HG03342 (cell line): Measurements from ENCODE around the gene APOD.

ENCODE experiments used
- ATAC-seq: cut with Tn5 transposase; IDR thresholded peaks from one replicate; pipeline ENCODE4 v1.9.1; 2021; ENCODE audit warnings: mild to moderate bottlenecking, moderate library complexity; ENCODE audit not compliant: unreplicated experiment

The APOD gene

GRCh38 chr3:195532834-195533233, 50.9 kb downstream of the APOD start:
- ATAC-seq: no peak

- no peak for ATAC-seq
Measured at GRCh38 chr3:195532345-195532744, 51.4 kb downstream of the APOD start.

DNA sequence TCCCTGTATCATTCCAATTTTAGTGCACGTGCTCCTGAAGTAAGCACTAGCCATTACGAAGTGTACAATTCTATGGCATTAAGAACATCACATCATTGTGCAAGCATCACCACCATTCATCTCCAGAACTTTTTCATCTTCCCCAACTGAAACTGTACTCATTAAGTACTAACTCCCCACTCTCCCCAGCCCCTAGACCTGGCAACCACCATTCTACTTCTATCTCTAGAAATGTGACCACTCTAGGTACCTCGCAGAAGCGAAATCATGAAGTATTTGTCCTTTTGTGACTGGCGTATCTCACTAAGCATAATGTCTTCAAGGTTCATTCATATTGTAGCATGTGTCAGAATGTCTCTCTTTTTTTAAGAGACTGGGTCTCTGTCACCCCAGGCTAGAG, 52.1 kb downstream of the APOD start:
- ATAC-seq: no peak

DNA sequence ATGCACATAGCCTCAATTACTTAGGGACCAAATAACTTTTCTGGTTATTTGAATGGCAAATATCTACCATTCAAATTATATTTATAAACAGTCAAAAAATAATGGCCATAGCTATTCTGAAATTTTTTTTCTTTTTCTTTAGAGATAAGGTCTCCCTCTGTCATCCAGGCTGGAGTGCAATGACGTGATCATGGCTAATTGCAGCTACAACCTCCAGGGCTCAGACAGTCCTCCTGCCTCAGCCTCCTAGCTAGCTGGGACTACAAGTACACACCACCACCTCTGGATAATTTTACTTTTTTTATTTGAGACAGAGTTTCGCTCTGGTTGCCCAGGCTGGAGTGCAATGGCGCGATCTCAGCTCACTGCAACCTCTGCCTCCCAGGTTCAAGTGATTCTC, 57.2 kb downstream of the APOD start:
- ATAC-seq: no peak

GRCh38 chr3:195524171-195524896, 59.4 kb downstream of the APOD start:
- no peak for ATAC-seq

DNA sequence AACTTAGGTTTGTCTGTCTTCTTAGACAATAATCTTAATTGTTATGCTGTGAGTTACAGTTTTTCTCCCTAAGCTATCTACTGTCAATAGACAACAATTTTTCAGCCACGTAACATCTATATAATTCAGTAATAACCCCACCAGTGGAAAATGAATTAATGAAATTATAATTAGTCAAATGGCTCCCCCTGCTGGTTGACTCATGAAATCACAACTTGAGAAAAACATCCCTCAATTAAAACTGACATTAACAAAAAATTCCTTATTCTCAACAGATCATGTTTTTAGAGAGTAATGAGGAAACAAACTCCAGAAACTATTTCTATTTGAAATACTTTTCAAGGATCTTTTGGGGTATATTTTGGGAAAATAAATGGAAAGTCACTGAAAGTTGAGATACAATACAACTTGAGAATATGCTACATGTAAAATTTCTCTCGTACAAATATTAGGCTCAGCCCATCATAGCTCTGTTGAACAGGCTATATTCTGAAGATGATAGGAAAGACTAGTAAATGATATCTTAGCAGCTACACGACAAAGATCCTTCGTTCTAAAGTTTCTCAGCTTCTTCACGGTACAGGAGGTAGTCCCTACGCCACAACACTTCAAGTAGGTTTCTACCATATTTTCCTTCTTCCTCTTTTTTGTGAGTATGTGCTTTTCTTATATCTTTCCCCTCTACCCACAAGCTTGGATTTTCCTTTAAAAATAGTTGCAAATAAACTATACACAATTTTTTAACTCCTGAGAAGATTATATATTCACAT, 61.3 kb downstream of the APOD start:
- no peak for ATAC-seq
